ENCODE measurements around the gene LARGE1. TPM values are rescaled to one million over a fixed set of nuclear protein-coding genes. Genes with fewer than 3 reads are reported as not detected.
"Not testable (repeated sequence)": the region's sequence is repeated elsewhere in the genome, so short reads cannot be mapped to it uniquely, and the experiment has no call there.

LARGE1 gene
- total RNA-seq, 2 donors from 2014 or later: 12.5 to 21.1 TPM

DNA sequence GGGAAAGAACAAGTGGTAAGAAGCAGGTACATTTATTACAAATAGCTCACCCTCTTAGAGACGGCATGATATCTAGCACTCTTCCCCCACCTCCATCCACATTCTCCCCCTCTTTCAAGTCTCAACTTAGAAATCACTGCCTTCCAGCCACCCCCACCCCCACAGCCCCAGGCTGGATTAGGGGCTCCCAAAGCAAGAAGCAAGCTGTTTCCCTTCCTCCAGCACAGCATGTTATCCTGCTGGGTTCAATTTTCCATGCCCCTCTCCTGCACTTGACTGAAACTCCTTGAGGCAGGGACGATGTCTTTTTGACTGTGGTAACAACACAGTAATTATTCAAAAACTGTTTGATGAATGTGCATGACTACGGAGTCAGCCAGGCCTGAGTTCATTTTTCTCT, 350.7 kb downstream of the LARGE1 start:
- no peaks in the 10 kb centered on the region for H3K27me3 ChIP-seq
- no peak for TF ChIP-seq POLR2A (IDR thresholded peaks at IDR 0.05)
- TF ChIP-seq, protein P1, sequence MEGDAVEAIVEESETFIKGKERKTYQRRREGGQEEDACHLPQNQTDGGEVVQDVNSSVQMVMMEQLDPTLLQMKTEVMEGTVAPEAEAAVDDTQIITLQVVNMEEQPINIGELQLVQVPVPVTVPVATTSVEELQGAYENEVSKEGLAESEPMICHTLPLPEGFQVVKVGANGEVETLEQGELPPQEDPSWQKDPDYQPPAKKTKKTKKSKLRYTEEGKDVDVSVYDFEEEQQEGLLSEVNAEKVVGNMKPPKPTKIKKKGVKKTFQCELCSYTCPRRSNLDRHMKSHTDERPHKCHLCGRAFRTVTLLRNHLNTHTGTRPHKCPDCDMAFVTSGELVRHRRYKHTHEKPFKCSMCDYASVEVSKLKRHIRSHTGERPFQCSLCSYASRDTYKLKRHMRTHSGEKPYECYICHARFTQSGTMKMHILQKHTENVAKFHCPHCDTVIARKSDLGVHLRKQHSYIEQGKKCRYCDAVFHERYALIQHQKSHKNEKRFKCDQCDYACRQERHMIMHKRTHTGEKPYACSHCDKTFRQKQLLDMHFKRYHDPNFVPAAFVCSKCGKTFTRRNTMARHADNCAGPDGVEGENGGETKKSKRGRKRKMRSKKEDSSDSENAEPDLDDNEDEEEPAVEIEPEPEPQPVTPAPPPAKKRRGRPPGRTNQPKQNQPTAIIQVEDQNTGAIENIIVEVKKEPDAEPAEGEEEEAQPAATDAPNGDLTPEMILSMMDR (IDR thresholded peaks at IDR 0.05): no peak
- no peak for DNase-seq

DNA sequence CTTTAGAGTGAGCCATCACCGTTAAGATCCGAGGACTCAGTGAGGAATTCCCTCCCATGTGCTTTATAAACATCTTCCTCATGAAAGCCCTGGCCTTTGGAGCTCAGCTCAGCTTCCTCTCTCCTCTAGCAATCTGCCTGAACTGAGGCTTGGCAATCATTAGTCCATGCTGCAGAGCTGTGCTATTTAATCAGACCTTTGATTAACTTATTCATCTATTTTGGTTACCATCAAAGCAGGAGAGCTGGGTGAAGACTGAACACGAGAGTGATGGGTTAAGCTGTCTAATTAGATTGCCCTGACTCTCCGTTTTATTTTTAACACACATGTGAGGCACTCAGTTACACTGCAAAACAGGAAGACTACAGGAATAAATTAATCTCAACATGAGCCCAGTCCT, 351.3 kb downstream of the LARGE1 start:
- Histone ChIP-seq H3K4me1 (peaks cover 12% of the 10 kb centered on the region), H3K36me3 (replicated peaks in 1 of 2; ENCODE audit: insufficient read depth in 1 of 2, low read depth in 2 of 2) (no peaks in the 10 kb centered on the region), H3K9me3 (no peaks in the 10 kb centered on the region), H3K4me3 (no peak overlapping the region), H3K27me3 (no peaks in the 10 kb centered on the region), H3K27ac (no peak overlapping the region)
- DNase-seq (no peak), ATAC-seq (no peak)
- TF ChIP-seq POLR2A (IDR thresholded peaks at IDR 0.05): no peak
- TF ChIP-seq, protein P1 (IDR thresholded peaks at IDR 0.05): no peak
- WGBS, 2 donors: 45 to 47% methylated on average over 4 of the region's 4 CpGs
- intact Hi-C loops (cut with DNase I): no loop called here

More for the DNA sequence above, 350.7 kb downstream of the LARGE1 start:
- intact Hi-C loops (cut with DNase I): no loop called here
- no peak for ATAC-seq
- Histone ChIP-seq H3K4me1 (peaks cover 12% of the 10 kb centered on the region), H3K36me3 (replicated peaks in 1 of 2; ENCODE audit: insufficient read depth in 1 of 2, low read depth in 2 of 2) (no peaks in the 10 kb centered on the region), H3K27ac (no peak overlapping the region), H3K9me3 (no peaks in the 10 kb centered on the region), H3K4me3 (no peak overlapping the region)
- 42 to 59% methylated on average over 3 of the region's 3 CpGs for WGBS, 2 donors

DNA sequence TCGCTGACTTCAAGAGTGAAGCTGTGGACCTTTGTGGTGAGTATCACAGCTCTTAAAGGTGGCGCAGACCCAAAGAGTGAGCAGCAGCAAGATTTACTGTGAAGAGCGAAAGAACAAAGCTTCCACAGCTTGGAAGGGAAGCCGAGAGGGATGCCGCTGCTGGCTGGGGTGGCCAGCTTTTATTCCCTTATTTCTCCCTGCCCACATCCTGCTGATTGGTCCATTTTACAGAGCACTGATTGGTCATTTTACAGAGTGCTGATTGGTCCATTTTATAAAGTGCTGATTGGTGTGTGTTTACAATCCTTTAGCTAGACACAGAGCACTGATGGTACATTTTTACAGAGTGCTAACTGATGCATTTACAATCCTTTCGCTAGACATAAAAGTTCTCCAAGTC, 353.8 kb downstream of the LARGE1 start:
- H3K4me3 ChIP-seq; H3K9me3 ChIP-seq; H3K27ac ChIP-seq; H3K36me3 ChIP-seq (replicated peaks in 1 of 2; ENCODE audit: insufficient read depth in 1 of 2, low read depth in 2 of 2); ATAC-seq; H3K27me3 ChIP-seq; intact Hi-C loops (cut with DNase I); DNase-seq: not testable (repeated sequence)
- peaks cover 28% of the 10 kb centered on the region for H3K4me1 ChIP-seq
- WGBS, 2 donors: 93 to 97% methylated on average over 6 of the region's 6 CpGs

DNA sequence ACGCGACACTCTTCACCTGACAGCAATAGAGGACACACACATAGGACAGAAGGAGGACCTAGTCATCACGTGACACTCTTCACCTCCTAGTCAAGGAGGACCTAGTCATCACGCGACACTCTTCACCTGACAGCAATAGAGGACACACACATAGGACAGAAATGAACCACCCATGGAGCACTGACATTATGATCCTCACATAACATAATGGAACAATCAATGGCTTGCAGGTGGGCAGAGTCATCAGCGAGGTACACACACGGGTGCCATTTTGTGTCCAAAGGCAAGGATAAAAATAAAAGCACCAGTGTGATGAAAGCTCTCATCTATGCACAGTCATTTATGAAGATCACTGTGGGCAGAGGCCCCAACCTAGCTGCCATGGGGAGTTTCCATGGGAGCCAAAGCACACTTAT, 354.7 kb downstream of the LARGE1 start:
- Histone ChIP-seq H3K36me3 (replicated peaks in 1 of 2; ENCODE audit: insufficient read depth in 1 of 2, low read depth in 2 of 2) (no peaks in the 10 kb centered on the region), H3K9me3 (no peaks in the 10 kb centered on the region), H3K4me3 (no peak overlapping the region), H3K27me3 (no peaks in the 10 kb centered on the region), H3K27ac (no peak overlapping the region), H3K4me1 (peaks cover 37% of the 10 kb centered on the region)
- no peak for DNase-seq
- ATAC-seq: no peak
- TF ChIP-seq POLR2A (IDR thresholded peaks at IDR 0.05): no peak
- TF ChIP-seq, protein P1 (IDR thresholded peaks at IDR 0.05): no peak
- 94 to 97% methylated on average over 7 of the region's 7 CpGs for WGBS, 2 donors
- intact Hi-C loops (cut with DNase I): no loop called here

DNA sequence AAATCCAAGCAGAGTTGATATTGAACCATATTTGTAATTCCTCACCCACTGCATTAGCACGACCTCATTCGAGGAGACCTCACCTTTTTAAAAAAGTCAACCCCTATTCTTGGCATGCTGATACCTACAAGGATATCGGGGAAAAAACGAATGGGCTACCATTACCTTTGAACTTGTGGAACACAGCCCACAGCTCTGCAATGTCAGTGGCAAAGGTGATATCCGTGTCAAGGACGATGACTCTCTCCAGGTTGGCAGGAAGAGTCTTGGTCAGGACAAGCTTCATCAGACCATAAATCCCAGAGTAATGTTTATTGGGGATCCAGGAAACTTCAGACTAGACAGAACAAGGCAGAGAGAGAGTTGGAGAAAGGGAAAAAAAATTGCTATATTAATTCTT, 355.6 kb downstream of the LARGE1 start:
- no peak for DNase-seq
- Histone ChIP-seq H3K4me1 (peaks cover 40% of the 10 kb centered on the region), H3K9me3 (no peaks in the 10 kb centered on the region), H3K36me3 (replicated peaks in 1 of 2; ENCODE audit: insufficient read depth in 1 of 2, low read depth in 2 of 2) (no peaks in the 10 kb centered on the region), H3K4me3 (no peak overlapping the region), H3K27me3 (no peaks in the 10 kb centered on the region), H3K27ac (no peak overlapping the region)
- 66 to 67% methylated on average over 6 of the region's 6 CpGs for WGBS, 2 donors
- no peak for TF ChIP-seq POLR2A (IDR thresholded peaks at IDR 0.05)
- TF ChIP-seq, protein P1 (IDR thresholded peaks at IDR 0.05): no peak
- intact Hi-C loops (cut with DNase I): no loop called here
- no peak for ATAC-seq

Data from body of pancreas (tissue), 4 donors.